Activated naive CD4-positive, alpha-beta T cell treated with anti-CD3 and anti-CD28 coated beads, Interleukin-2, amount 50 U/mL, for 24 hours (primary cell): ENCODE data around the gene SDF4.

ENCODE experiments used
- H3K27ac Mint-ChIP-seq: one replicate; pipeline ENCODE4 v1.8.0; 2021; ENCODE audit warnings: mild to moderate bottlenecking, mixed read lengths
- H3K27me3 Mint-ChIP-seq: one replicate; pipeline ENCODE4 v1.8.0; 2021; ENCODE audit warnings: mixed read lengths
- H3K36me3 Mint-ChIP-seq: one replicate; pipeline ENCODE4 v1.8.0; 2021; ENCODE audit warnings: mixed read lengths
- H3K4me1 Mint-ChIP-seq: one replicate; pipeline ENCODE4 v1.8.0; 2021; ENCODE audit warnings: mixed read lengths
- H3K4me3 Mint-ChIP-seq: one replicate; pipeline ENCODE4 v1.8.0; 2021; ENCODE audit warnings: mild to moderate bottlenecking, mixed read lengths
- H3K9me3 Mint-ChIP-seq: one replicate; pipeline ENCODE4 v1.8.0; 2021; ENCODE audit warnings: mixed read lengths

SDF4 gene

DNA sequence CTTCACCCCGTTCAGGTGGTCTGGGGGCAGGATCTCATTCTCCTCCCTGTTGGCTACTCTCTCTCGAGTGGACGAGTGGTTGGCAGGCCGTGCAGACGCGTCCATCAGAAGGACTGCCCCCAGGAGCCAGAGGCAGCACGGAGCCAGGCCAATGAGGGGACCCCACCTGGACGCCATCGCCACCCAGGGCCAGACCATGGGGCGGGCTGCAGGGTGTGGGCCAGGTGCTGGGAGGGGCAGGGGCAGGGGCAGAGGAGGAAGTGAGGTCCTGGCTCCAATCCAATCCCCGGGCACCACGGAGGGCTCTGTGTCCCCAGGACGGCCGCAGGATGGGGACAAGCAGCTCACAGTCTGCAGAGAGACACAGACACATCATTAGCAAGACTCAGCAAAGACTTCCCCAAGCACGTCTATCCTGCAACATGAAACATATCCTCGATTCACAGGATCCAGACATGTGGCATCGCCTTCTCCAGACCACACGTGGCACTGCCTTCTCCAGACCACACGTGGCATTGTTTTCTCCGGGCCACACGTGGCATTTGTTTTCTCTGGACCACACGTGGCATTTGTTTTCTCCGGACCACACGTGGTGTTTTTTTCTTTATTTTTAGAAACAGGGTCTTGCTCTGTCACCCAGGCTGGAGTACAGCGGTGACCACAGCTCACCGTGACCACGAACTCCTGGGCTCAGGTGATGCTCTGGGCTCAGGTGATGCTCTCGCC is 3.0 kb downstream of the SDF4 start:
- Mint-ChIP-seq H3K36me3 (peaks cover 18% of the 10 kb centered on the region), H3K9me3 (no peaks in the 10 kb centered on the region), H3K27ac (no peak overlapping the region), H3K4me3 (no peak overlapping the region), H3K4me1 (peaks cover 28% of the 10 kb centered on the region), H3K27me3 (no peaks in the 10 kb centered on the region)

DNA sequence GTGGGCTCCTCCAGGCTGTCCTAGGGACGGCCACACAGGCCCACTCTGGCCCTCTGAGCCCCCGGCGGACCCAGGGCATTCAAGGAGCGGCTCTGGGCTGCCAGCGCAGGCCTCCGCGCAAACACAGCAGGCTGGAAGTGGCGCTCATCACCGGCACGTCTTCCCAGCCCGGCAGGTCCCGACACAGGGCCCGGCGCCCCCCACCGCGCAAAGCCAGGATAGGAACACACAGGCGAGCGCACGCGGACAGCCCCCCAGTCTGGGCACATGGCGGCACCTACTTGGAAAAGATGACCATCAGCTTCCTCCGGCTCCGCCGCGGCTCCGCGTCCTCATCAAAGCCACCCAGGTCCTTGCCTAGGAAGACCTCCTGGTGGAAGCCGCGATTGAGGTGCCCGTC is 3.6 kb downstream of the SDF4 start:
- Mint-ChIP-seq H3K27me3 (no peaks in the 10 kb centered on the region), H3K4me3 (no peak overlapping the region), H3K9me3 (no peaks in the 10 kb centered on the region), H3K27ac (no peak overlapping the region), H3K4me1 (peaks cover 24% of the 10 kb centered on the region), H3K36me3 (peaks cover 15% of the 10 kb centered on the region)

DNA sequence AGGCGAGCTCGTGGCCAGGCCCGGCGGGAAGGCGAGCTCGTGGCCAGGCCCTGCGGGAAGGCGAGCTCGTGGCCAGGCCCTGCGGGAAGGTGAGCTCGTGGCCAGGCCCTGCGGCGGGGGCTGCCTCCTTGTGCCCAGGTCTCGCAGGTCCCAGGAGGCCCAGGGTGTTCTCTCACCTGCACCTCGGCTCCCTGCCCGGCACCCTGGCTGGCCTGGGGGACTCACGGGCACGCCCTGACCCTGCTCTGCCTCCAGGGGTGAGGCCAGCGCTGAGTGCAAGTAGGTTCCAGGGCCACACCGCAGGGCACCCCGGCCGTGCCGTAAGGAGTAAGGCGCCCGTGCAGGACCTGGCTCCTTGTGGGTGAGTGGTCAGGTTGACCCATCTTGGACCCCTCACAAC is 4.4 kb downstream of the SDF4 start:
- H3K27ac Mint-ChIP-seq: no peak overlapping the region
- no peaks in the 10 kb centered on the region for H3K27me3 Mint-ChIP-seq
- H3K9me3 Mint-ChIP-seq: no peaks in the 10 kb centered on the region
- H3K4me3 Mint-ChIP-seq: no peak overlapping the region
- H3K36me3 Mint-ChIP-seq: peaks cover 19% of the 10 kb centered on the region
- peaks cover 30% of the 10 kb centered on the region for H3K4me1 Mint-ChIP-seq

DNA sequence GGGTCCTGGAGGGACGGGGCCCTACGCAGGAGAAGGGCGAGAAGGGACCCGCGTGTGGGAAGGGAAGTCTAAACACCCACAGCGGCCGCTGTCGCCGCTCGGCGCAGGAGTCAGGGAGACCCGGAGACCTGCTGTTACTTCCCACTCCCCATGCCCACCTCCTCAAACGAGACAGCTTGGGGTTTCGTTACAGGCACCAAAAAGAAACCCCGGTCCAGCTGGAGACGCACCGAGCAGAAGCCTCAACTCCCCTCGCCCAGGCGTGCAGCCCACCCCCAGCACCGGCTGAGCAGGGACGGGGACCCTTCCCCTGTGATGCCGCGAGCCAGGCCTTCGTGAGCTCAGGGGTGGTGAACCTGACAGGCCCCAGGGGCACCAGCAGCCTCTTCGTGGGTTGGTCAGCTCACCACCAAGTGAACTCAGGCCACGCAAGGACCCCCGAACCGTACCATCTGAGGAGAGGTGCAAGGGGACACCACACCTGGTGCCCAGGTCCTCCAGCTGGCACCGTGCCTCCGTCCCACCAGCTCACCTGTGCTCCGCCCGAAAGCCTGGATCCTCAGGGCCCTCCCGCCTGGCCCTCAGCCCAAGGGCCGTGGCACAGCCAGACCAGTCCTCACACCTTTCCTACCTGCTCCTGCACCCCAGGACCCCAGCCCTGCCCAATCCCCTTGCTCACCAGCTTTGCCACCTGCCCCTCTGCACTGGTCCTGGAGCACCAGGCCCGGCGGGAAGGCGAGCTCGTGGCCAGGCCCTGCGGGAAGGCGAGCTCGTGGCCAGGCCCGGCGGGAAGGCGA is 5.0 kb downstream of the SDF4 start:
- Mint-ChIP-seq H3K4me3 (no peak overlapping the region), H3K4me1 (peaks cover 32% of the 10 kb centered on the region), H3K36me3 (peaks cover 19% of the 10 kb centered on the region), H3K27ac (no peak overlapping the region), H3K9me3 (no peaks in the 10 kb centered on the region), H3K27me3 (no peaks in the 10 kb centered on the region)

DNA sequence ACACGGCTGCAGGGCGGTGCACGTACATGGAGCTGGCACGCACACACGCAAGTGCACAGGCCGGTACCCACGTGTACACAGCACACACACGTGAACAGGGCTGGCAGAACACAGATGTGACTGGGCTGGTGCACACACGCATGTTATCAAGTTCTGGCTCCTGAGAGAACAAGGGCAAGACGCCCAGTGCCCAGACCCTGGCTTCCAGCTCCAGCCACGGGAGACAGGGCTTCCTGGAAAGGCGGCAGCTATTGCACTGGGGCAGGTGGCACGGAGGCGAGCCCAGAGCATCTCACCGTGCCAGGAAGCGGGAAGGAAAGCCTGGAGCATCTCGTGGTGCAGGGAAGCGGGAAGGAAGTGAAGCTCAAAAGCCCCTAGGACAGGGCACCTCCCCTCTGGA is 5.9 kb downstream of the SDF4 start:
- H3K27me3 Mint-ChIP-seq: no peaks in the 10 kb centered on the region
- peaks cover 34% of the 10 kb centered on the region for H3K4me1 Mint-ChIP-seq
- no peak overlapping the region for H3K27ac Mint-ChIP-seq
- H3K36me3 Mint-ChIP-seq: peaks cover 19% of the 10 kb centered on the region
- peak overlapping the region; percentile 23 for H3K4me3 Mint-ChIP-seq
- H3K9me3 Mint-ChIP-seq: no peaks in the 10 kb centered on the region

DNA sequence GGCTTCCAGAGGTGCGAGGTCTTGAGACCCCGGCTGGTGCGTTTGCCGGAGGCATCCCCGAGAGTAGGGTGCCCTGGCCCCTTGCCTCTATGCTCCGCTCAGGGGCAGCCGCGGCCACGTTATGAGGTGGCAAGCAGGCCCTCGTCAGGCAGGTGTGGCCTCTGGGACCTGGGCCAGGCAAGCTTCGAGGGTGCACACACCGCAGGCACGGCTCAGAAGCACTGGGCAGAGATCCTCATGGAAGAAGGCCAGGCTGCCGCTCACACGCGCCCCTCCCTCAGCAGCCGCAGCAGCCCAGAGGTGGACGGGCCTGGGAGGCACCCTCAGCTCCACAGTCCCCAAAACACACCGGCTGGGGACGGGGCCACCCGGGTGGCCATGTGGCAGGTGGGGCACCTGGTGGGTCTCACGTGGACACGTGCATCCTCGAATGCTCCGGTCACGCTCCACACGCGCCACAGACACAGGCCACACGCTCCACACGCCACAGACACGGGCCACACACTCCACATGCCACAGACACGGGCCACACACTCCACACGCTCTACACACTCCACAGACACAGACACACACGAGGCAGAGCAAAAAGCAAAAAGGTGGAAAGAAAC is 6.5 kb downstream of the SDF4 start:
- Mint-ChIP-seq H3K27ac (no peak overlapping the region), H3K36me3 (peaks cover 18% of the 10 kb centered on the region), H3K27me3 (no peaks in the 10 kb centered on the region), H3K4me3 (no peak overlapping the region), H3K9me3 (no peaks in the 10 kb centered on the region), H3K4me1 (peaks cover 30% of the 10 kb centered on the region)

DNA sequence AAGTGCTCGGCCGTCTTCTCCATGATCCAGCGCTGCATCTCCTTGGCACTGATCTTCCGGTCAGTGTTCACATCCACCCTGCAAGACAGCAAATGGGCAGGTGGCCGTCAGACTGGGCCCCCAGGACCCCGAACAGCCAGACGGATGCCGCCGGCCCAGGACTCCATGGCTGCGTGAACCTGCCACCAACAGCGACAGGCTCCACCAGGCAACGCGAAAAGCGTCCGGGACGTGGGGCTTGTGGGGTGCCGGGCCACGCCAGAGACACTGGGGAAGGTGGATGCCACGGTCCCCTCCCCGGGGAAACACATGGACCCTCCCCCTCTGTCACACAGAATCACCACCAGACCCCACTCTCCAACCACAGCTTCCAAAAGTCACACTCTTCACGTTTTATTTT is 7.9 kb downstream of the SDF4 start:
- Mint-ChIP-seq H3K9me3 (no peaks in the 10 kb centered on the region), H3K27me3 (no peaks in the 10 kb centered on the region), H3K4me3 (no peak overlapping the region), H3K27ac (no peak overlapping the region), H3K4me1 (peaks cover 19% of the 10 kb centered on the region), H3K36me3 (peaks cover 12% of the 10 kb centered on the region)

DNA sequence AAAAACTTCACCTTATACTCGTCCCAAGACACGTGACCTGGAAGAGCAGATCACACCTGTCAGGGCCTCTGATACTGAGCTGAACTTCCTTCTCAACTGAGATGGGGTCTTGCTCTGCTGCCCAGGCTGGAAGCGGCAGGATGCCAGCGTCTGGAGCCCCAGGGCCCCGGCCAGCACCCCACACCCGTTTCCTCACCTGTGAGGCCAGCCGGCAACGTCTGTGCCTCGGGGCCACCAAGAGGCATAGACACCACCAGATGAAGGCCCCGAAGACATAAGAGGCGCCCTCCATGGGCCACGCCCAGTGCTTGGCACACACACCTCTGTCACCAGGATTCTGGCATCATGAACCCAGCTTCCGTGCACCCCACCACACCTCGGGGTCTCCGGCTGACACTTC is 8.5 kb downstream of the SDF4 start:
- H3K4me3 Mint-ChIP-seq: no peak overlapping the region
- H3K4me1 Mint-ChIP-seq: peaks cover 19% of the 10 kb centered on the region

DNA sequence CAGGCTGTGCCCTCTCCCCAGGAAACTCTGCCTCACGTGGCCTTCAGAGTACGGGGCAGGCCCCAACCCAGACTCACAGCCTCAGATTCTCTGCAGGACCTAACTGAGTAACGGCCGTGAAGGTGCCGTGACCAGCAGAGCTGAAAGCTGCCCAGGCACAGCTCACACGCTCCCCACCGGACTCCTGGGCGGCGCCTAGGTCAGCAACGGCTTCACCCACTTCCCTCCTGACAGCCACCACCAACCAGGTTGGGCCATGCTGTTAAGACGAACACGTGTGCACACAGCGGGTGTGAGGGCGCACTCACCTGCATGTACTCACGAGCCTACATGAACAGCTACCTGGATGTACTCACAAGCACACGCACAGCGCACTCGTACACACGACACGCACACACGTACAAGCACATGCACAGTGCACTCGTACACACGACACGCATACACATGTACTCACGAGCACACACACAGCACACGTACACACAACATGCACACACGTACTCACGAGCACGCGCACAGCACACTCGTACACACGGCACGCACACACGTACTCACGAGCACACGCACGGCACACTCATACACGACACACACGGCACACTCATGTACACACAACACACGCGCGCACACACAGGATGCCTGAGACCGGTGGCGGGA is 9.1 kb downstream of the SDF4 start:
- no peaks in the 10 kb centered on the region for H3K27me3 Mint-ChIP-seq
- H3K9me3 Mint-ChIP-seq: no peaks in the 10 kb centered on the region
- peaks cover 19% of the 10 kb centered on the region for H3K4me1 Mint-ChIP-seq
- peak overlapping the region; percentile 41 for H3K27ac Mint-ChIP-seq
- no peak overlapping the region for H3K4me3 Mint-ChIP-seq
- H3K36me3 Mint-ChIP-seq: peaks cover 14% of the 10 kb centered on the region

More for the DNA sequence above, 8.5 kb downstream of the SDF4 start:
- no peak overlapping the region for H3K27ac Mint-ChIP-seq
- no peaks in the 10 kb centered on the region for H3K27me3 Mint-ChIP-seq
- peaks cover 13% of the 10 kb centered on the region for H3K36me3 Mint-ChIP-seq
- no peaks in the 10 kb centered on the region for H3K9me3 Mint-ChIP-seq

DNA sequence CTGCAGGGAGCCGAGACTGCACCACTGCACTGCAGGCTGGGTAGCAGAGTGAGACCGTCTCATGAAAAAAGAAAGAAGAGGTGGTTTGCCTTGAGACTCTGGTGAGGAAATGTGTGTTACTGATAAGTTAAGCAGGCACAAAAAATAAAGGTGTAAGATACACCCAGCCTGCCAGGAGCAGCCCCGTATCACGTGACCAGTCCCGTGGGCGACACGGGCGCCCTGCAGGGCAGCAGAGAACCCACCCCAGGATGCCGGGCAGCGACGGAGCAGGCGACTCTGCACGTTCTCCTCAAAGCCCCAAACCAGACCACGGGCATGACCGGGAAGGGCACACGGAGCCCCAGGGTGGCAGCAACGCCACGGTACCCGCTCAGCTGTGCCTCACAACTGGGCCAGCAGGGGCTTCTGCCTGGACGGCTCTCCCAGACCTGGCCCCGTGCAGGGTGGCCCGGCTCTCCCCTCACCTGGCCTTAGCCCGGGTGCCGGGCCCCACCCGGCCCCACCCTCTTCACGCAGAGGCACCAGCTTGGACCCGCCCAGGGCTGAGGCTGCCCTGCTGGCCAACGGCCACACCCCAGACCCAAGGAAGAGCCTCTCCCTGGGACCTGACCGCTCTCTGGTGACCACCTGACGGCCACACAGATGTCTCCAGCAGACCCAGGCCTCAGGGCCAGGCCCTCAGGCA is 9.8 kb downstream of the SDF4 start:
- H3K27me3 Mint-ChIP-seq: no peaks in the 10 kb centered on the region
- no peaks in the 10 kb centered on the region for H3K9me3 Mint-ChIP-seq
- peaks cover 19% of the 10 kb centered on the region for H3K4me1 Mint-ChIP-seq
- peaks cover 16% of the 10 kb centered on the region for H3K36me3 Mint-ChIP-seq
- H3K4me3 Mint-ChIP-seq: no peak overlapping the region
- H3K27ac Mint-ChIP-seq: no peak overlapping the region

DNA sequence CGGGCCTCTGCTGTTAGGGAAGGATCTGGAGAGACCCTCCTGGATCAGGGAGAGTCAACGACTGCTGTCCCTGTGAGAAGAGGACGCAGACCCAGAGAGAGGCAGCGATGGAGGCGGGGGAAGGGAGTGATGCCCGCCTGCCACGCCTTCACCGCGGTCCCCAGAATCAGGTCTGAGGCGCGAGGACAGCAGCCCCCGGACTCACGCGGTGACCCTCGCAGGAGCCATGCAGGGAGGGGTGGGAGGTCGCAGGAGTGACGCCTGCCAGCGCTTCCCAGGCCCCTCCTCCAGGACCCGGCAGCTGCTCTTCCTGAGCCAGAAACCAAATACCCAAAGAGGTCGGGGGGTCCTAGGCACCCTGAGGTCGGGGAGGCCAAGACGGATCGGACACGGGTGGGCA is 11.6 kb downstream of the SDF4 start:
- Mint-ChIP-seq H3K36me3 (peaks cover 13% of the 10 kb centered on the region), H3K4me1 (peaks cover 21% of the 10 kb centered on the region), H3K4me3 (no peak overlapping the region), H3K9me3 (no peaks in the 10 kb centered on the region), H3K27ac (no peak overlapping the region), H3K27me3 (no peaks in the 10 kb centered on the region)

DNA sequence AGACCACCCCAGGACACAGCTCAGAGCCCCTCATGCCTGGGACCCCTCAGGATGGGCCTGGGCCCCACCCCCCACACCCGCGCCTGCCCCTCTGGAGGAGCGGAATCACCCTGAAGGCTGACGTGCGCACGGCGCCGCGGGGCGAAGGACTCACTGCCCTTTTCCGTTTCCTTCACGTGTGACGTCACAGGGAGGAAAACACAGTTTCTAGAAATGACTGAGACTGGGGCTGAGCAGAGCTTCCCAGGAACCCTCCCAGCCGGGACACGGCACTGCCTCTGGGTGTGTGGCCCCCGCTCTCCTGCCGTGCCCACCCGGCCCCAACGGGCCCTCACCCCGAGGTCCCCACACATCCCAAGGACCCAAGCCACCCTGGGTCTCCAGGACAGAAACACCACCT is 12.5 kb downstream of the SDF4 start:
- peaks cover 12% of the 10 kb centered on the region for H3K36me3 Mint-ChIP-seq
- no peak overlapping the region for H3K4me3 Mint-ChIP-seq
- no peaks in the 10 kb centered on the region for H3K9me3 Mint-ChIP-seq
- peaks cover 28% of the 10 kb centered on the region for H3K4me1 Mint-ChIP-seq
- no peaks in the 10 kb centered on the region for H3K27me3 Mint-ChIP-seq
- H3K27ac Mint-ChIP-seq: no peak overlapping the region

DNA sequence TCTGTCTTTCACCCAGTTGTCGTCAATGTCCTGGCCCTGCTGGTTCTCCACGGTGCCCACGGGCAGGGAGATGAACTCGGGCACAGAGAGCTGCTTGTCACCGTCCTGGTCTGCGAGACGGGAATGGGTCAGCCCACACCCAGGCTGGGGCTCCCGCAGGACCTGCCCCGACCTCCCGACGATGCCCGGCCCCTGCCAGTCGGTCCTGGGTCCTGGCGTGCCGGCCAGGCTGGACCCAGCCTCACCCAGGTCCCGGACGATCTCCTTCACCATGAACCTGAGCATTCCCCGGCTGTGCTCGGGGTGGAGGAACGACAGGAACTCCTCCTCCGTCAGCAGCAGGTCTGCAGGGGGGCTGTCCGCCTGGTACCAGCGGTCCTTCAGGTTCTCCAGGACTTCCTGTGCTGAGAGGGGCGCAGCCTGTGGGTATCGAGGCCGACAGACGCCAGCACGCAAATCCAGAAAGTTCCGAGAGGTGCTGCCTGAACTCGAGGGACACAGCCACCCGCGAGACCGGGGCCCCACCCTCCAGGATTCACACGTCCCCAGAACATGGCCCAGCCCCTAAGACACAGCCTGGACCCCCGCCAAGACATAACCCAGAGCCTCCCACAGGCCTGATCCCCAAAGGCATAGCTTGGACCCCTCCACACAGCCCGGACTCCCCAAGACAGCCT is 13.1 kb downstream of the SDF4 start:
- Mint-ChIP-seq H3K9me3 (no peaks in the 10 kb centered on the region), H3K36me3 (peaks cover 12% of the 10 kb centered on the region), H3K4me3 (no peak overlapping the region), H3K27ac (no peak overlapping the region), H3K4me1 (peaks cover 30% of the 10 kb centered on the region), H3K27me3 (no peaks in the 10 kb centered on the region)

DNA sequence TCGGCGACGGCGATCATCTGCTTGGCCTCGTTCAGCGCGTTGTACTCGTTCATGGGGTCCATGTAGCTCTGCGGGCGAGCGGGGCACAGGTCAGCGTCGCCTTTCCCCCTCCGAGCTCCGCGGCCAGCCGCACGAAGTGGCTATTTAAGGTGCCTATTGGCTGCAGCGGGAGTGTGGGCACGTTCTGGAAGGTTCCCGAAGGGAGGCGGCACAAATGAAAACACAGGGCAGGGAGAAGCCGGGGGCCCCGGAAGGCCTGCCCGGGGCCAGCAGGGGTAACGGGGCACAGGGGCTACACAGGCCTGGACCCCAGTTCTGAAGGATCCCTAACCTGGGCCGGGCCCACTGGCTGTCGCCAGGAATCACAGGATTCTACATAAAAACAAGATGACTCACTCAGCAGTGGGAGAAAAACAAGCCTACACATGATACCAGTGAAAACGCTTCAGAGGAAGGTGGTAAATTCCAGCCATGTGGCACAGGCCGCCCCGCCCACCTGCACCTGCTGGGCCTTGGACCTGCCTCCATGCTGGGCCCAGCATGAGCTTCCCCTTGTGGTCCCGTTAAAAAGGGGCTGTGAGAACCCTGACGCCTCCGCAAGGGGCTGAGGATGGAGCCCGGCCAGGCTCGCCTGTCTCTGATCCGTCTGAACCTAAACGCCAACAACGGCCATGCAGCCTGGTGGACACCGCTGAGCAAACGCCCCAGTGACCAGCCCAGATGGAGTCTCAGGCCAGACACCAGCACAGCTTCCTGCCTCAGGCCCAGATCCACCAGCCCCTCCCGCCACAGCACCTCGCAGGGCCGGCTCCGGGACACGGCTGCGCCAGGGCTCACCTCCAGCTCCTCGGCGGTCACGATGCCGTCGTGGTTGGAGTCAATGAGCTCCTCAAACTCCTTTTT is 13.9 kb downstream of the SDF4 start:
- Mint-ChIP-seq H3K36me3 (peaks cover 8% of the 10 kb centered on the region), H3K27ac (no peak overlapping the region), H3K27me3 (no peaks in the 10 kb centered on the region), H3K9me3 (no peaks in the 10 kb centered on the region), H3K4me1 (peaks cover 26% of the 10 kb centered on the region), H3K4me3 (no peak overlapping the region)
